GM18517 (cell line): ENCODE measurements around the gene HOXA9.

ENCODE experiments used
- ATAC-seq: cut with Tn5 transposase; IDR thresholded peaks from one replicate; pipeline ENCODE4 v1.9.1; 2021; ENCODE audit warnings: mild to moderate bottlenecking, moderate library complexity; ENCODE audit not compliant: unreplicated experiment

HOXA9 gene

GRCh38 chr7:27177795-27178320, 12.5 kb upstream of the HOXA9 start:
- ATAC-seq = no peak

- ATAC-seq = no peak
These were observed 11.8 kb upstream of the HOXA9 start for GRCh38 chr7:27176962-27177794.

- no peak for ATAC-seq
These were observed 11.1 kb upstream of the HOXA9 start for GRCh38 chr7:27176524-27176845.

- no peak for ATAC-seq
These were observed 10.5 kb upstream of the HOXA9 start for GRCh38 chr7:27175626-27176523.

GRCh38 chr7:27174874-27175625, 9.7 kb upstream of the HOXA9 start:
- no peak for ATAC-seq

GRCh38 chr7:27173956-27174873, 8.9 kb upstream of the HOXA9 start, which contains the start of gene HOXA10:
Gene HOXA10 (minus strand): TSS chr7:27174320. CDS start chr7:27174306, 14 bp downstream.
- no peak for ATAC-seq

- ATAC-seq = no peak
These were observed 8.2 kb upstream of the HOXA9 start for GRCh38 chr7:27173511-27173955.

GRCh38 chr7:27172823-27173510, 7.6 kb upstream of the HOXA9 start:
- no peak for ATAC-seq

- ATAC-seq = no peak
These were observed 7.0 kb upstream of the HOXA9 start for GRCh38 chr7:27172315-27172774.

GRCh38 chr7:27171637-27172314, 6.4 kb upstream of the HOXA9 start:
- no peak for ATAC-seq

GRCh38 chr7:27171325-27171636, 5.9 kb upstream of the HOXA9 start:
- ATAC-seq = no peak

GRCh38 chr7:27170426-27171324, 5.3 kb upstream of the HOXA9 start:
- ATAC-seq = no peak

- ATAC-seq = no peak
These were observed 4.5 kb upstream of the HOXA9 start for GRCh38 chr7:27169658-27170425.

GRCh38 chr7:27168265-27168947, 3.1 kb upstream of the HOXA9 start:
- ATAC-seq = no peak

GRCh38 chr7:27167916-27168264, 2.6 kb upstream of the HOXA9 start:
- no peak for ATAC-seq
